Spinal cord (tissue), 10 donors: ENCODE data around the gene IL1RN. TPM values are rescaled to one million over a fixed set of nuclear protein-coding genes. Genes with fewer than 3 reads are reported as not detected.

Source experiments
- DNase-seq, 6 donors: peaks; one replicate each; pipeline versions ENCODE4 v3.0.0 to v3.0.0-alpha.2; 2013 to 2015; ENCODE audit warnings: low spot score in 6 of 6, low read depth in 4 of 6
- H3K27ac ChIP-seq: one replicate; pipeline ENCODE4 v1.5.1; 2013; ENCODE audit warnings: low read depth, low read length, control low read depth
- H3K27me3 ChIP-seq: one replicate; pipeline ENCODE4 v1.6.1; 2013; ENCODE audit warnings: low read length; ENCODE audit not compliant: control insufficient read depth, insufficient read depth
- H3K36me3 ChIP-seq: one replicate; pipeline ENCODE4 v1.6.1; 2013; ENCODE audit warnings: low read length; ENCODE audit not compliant: control insufficient read depth, insufficient read depth
- H3K4me1 ChIP-seq: one replicate; pipeline ENCODE4 v1.6.1; 2013; ENCODE audit warnings: low read length; ENCODE audit not compliant: control insufficient read depth, insufficient read depth
- H3K4me3 ChIP-seq: one replicate; pipeline ENCODE4 v1.5.1; 2013; ENCODE audit warnings: low read depth, low read length, control low read depth
- H3K9me3 ChIP-seq: one replicate; pipeline ENCODE4 v1.6.1; 2013; ENCODE audit warnings: low read length; ENCODE audit not compliant: control insufficient read depth, insufficient read depth
- WGBS: methylation state at CpG from one replicate; pipeline ENCODE4 v1.1.5; 2013; ENCODE audit warnings: missing lambda C conversion rate; ENCODE audit not compliant: insufficient coverage; 5-methylcytosine and 5-hydroxymethylcytosine counted together
- long read RNA-seq, 4 donors: transcript quantifications; one replicate each; lab custom pipeline, GENCODE V29; 2026
- polyA plus RNA-seq, 2 donors: library from polyadenylated mRNA; unstranded; fragments of 120-200 nt; gene quantifications; one replicate each; pipeline ENCODE4 v1.2.1, GENCODE V29; 2013; ENCODE audit not compliant: insufficient read length in 2 of 2
- total RNA-seq, 2 donors: library from RNA; depleted of rRNA in 1 of 2; stranded (reverse); fragments of 120-200 nt in 1 of 2; fragments of >200 nt in 1 of 2; gene quantifications; one replicate each; pipeline versions ENCODE4 v1.2.3 to v1.2.4, GENCODE V29; 2013 to 2014
- donor health status: healthy.

The IL1RN gene
- total RNA-seq (1 to 10 TPM in 1 of 2 donors, under 1 TPM in 1; 0.44 to 1.8 TPM), polyA plus RNA-seq (under 1 TPM; 0.24 to 0.30 TPM)
- long read RNA-seq, donor 1, result 0 reads
- long read RNA-seq, donor 2, result 0 reads
- long read RNA-seq, donor 3, result 0 reads
- long read RNA-seq, donor 4, result 0 reads

- WGBS, result 86% methylated on average over 8 of the region's 16 CpGs
- Histone ChIP-seq H3K4me3 (no peak within 1 kb of the TSS), H3K27ac (no peak within 1 kb of the TSS), H3K4me1 (no peaks in the 10 kb centered on the region), H3K27me3 (no peaks in the 10 kb centered on the region), H3K36me3 (no peaks in the 10 kb centered on the region), H3K9me3 (no peaks in the 10 kb centered on the region)
- DNase-seq, result no peak
Observed at GRCh38 chr2:113126845-113127645, at the start of gene IL1RN. Gene IL1RN, plus strand, starts transcription at chr2:113127598. Its CDS starts 27 bp downstream, at chr2:113127625.

GRCh38 chr2:113077921-113078320 lies 49.5 kb upstream of the IL1RN start:
- Histone ChIP-seq H3K27me3 (no peaks in the 10 kb centered on the region), H3K36me3 (no peaks in the 10 kb centered on the region), H3K9me3 (no peaks in the 10 kb centered on the region), H3K27ac (no peak overlapping the region), H3K4me1 (no peaks in the 10 kb centered on the region), H3K4me3 (no peak overlapping the region)
- 88% methylated on average over 1 of the region's 1 CpG for WGBS
- no peak for DNase-seq

GRCh38 chr2:113078350-113078839 lies 49.0 kb upstream of the IL1RN start:
- Histone ChIP-seq H3K27me3 (no peaks in the 10 kb centered on the region), H3K27ac (no peak overlapping the region), H3K9me3 (no peaks in the 10 kb centered on the region), H3K4me1 (no peaks in the 10 kb centered on the region), H3K36me3 (no peaks in the 10 kb centered on the region), H3K4me3 (no peak overlapping the region)
- WGBS, result 83% methylated on average over 2 of the region's 6 CpGs
- peak in 1 of 6 donors; percentile 18 for DNase-seq

GRCh38 chr2:113079131-113079530 lies 48.3 kb upstream of the IL1RN start:
- Histone ChIP-seq H3K9me3 (no peaks in the 10 kb centered on the region), H3K36me3 (no peaks in the 10 kb centered on the region), H3K27ac (no peak overlapping the region), H3K27me3 (no peaks in the 10 kb centered on the region), H3K4me1 (no peaks in the 10 kb centered on the region), H3K4me3 (no peak overlapping the region)
- WGBS, result 60% methylated on average over 1 of the region's 4 CpGs
- DNase-seq, result no peak

GRCh38 chr2:113080134-113080533 lies 47.3 kb upstream of the IL1RN start:
- DNase-seq, result peak in 5 of 6 donors; percentile 9 to 70 (median 22)
- no peak overlapping the region for H3K27ac ChIP-seq
- no peaks in the 10 kb centered on the region for H3K36me3 ChIP-seq
- no peaks in the 10 kb centered on the region for H3K4me1 ChIP-seq
- H3K9me3 ChIP-seq, result no peaks in the 10 kb centered on the region
- no peaks in the 10 kb centered on the region for H3K27me3 ChIP-seq
- H3K4me3 ChIP-seq, result no peak overlapping the region
- WGBS, result 13% methylated on average over 2 of the region's 9 CpGs

GRCh38 chr2:113081488-113082210 lies 45.7 kb upstream of the IL1RN start:
- H3K27ac ChIP-seq, result no peak overlapping the region
- no peaks in the 10 kb centered on the region for H3K9me3 ChIP-seq
- H3K4me3 ChIP-seq, result no peak overlapping the region
- no peaks in the 10 kb centered on the region for H3K4me1 ChIP-seq
- no peaks in the 10 kb centered on the region for H3K27me3 ChIP-seq
- WGBS, result 83% methylated on average over 1 of the region's 2 CpGs
- DNase-seq, result no peak
- H3K36me3 ChIP-seq, result no peaks in the 10 kb centered on the region

- H3K9me3 ChIP-seq, result no peaks in the 10 kb centered on the region
- H3K27me3 ChIP-seq, result no peaks in the 10 kb centered on the region
- no peak overlapping the region for H3K27ac ChIP-seq
- no peaks in the 10 kb centered on the region for H3K4me1 ChIP-seq
- WGBS, result 60% methylated on average over 1 of the region's 8 CpGs
- H3K36me3 ChIP-seq, result no peaks in the 10 kb centered on the region
- no peak for DNase-seq
- H3K4me3 ChIP-seq, result no peak overlapping the region
Observed at GRCh38 chr2:113083296-113083695, 44.1 kb upstream of the IL1RN start.

- WGBS, result 69% methylated on average over 2 of the region's 5 CpGs
- Histone ChIP-seq H3K36me3 (no peaks in the 10 kb centered on the region), H3K9me3 (no peaks in the 10 kb centered on the region), H3K4me1 (no peaks in the 10 kb centered on the region), H3K27ac (no peak overlapping the region), H3K4me3 (no peak overlapping the region), H3K27me3 (no peaks in the 10 kb centered on the region)
- no peak for DNase-seq
Observed at GRCh38 chr2:113084249-113085000, 43.0 kb upstream of the IL1RN start.

- Histone ChIP-seq H3K36me3 (no peaks in the 10 kb centered on the region), H3K27ac (no peak overlapping the region), H3K9me3 (no peaks in the 10 kb centered on the region), H3K27me3 (no peaks in the 10 kb centered on the region), H3K4me1 (no peaks in the 10 kb centered on the region), H3K4me3 (no peak overlapping the region)
- no peak for DNase-seq
- WGBS, result no CpG with 5 or more reads among the region's 2 CpGs
Observed at GRCh38 chr2:113085542-113085941, 41.9 kb upstream of the IL1RN start.
